ENCODE measurements around the gene CCDC6.

DNA sequence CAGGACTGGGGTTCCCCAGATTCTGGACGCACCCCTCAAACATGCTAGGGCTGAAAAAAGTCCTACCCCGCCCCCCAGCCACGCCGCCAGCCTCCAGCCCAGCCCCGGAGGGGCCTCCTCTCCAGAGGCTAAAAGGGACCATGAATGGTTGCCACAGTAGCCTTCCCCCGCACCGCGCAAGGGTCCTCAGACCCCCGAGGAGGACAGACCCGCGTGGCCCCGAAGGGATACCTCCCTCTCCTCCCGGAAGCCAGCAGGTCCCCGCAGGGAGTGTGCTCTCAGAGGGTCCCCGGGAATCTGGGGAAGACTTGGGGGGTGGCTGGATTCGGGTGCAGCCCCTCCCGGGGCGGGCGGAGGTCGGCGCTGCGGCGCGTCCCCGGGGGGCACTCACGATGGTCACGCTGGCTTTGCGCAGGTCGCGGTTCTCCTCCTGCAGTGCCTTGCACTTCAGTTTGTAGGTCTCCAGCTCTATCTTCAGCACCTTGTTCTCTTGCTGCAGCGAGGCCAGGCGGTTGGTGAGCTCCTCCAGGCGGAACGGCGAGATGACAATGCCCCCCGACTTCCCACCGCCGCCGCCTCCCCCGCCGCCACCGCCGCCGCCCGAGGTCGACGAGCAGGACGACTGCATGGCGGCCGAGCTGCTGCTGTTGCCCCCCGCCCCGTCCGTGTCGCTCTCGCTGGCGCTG, 482 bp downstream of the CCDC6 start:
- TF ChIP-seq, protein P1, sequence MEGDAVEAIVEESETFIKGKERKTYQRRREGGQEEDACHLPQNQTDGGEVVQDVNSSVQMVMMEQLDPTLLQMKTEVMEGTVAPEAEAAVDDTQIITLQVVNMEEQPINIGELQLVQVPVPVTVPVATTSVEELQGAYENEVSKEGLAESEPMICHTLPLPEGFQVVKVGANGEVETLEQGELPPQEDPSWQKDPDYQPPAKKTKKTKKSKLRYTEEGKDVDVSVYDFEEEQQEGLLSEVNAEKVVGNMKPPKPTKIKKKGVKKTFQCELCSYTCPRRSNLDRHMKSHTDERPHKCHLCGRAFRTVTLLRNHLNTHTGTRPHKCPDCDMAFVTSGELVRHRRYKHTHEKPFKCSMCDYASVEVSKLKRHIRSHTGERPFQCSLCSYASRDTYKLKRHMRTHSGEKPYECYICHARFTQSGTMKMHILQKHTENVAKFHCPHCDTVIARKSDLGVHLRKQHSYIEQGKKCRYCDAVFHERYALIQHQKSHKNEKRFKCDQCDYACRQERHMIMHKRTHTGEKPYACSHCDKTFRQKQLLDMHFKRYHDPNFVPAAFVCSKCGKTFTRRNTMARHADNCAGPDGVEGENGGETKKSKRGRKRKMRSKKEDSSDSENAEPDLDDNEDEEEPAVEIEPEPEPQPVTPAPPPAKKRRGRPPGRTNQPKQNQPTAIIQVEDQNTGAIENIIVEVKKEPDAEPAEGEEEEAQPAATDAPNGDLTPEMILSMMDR (IDR thresholded peaks at IDR 0.05): no peak
- no peak for TF ChIP-seq POLR2A (IDR thresholded peaks at IDR 0.05)
